ENCODE results near the gene LRMDA.

LRMDA gene

GRCh38 chr10:76436401-76436811 lies 1005.0 kb downstream of the LRMDA start:
- no peak for DNase-seq (ENCODE audit: low read depth in 2 of 2)

GRCh38 chr10:76436981-76437380 lies 1005.6 kb downstream of the LRMDA start:
- no peak for DNase-seq (ENCODE audit: low read depth in 2 of 2)

- DNase-seq (ENCODE audit: low read depth in 2 of 2), result no peak
Observed at GRCh38 chr10:76440426-76440825, 1009.0 kb downstream of the LRMDA start.

GRCh38 chr10:76442113-76442512 lies 1010.7 kb downstream of the LRMDA start:
- DNase-seq (ENCODE audit: low read depth in 2 of 2), result no peak

GRCh38 chr10:76444034-76444800 lies 1012.8 kb downstream of the LRMDA start:
- no peak for DNase-seq (ENCODE audit: low read depth in 2 of 2)

GRCh38 chr10:76447578-76447977 lies 1016.2 kb downstream of the LRMDA start:
- DNase-seq (ENCODE audit: low read depth in 2 of 2), result no peak

GRCh38 chr10:76451911-76452310 lies 1020.5 kb downstream of the LRMDA start:
- DNase-seq (ENCODE audit: low read depth in 2 of 2), result no peak

- DNase-seq (ENCODE audit: low read depth in 2 of 2), result no peak
Observed at GRCh38 chr10:76453332-76453731, 1021.9 kb downstream of the LRMDA start.

GRCh38 chr10:76453997-76454396 lies 1022.6 kb downstream of the LRMDA start:
- DNase-seq (ENCODE audit: low read depth in 2 of 2), result no peak

- no peak for DNase-seq (ENCODE audit: low read depth in 2 of 2)
Observed at GRCh38 chr10:76454506-76455140, 1023.2 kb downstream of the LRMDA start.

GRCh38 chr10:76456197-76456596 lies 1024.8 kb downstream of the LRMDA start:
- no peak for DNase-seq (ENCODE audit: low read depth in 2 of 2)

GRCh38 chr10:76459016-76459730 lies 1027.7 kb downstream of the LRMDA start:
- no peak for DNase-seq (ENCODE audit: low read depth in 2 of 2)

GRCh38 chr10:76461024-76461423 lies 1029.6 kb downstream of the LRMDA start:
- DNase-seq (ENCODE audit: low read depth in 2 of 2), result no peak

GRCh38 chr10:76463111-76463510 lies 1031.7 kb downstream of the LRMDA start:
- no peak for DNase-seq (ENCODE audit: low read depth in 2 of 2)

GRCh38 chr10:76466836-76467503 lies 1035.5 kb downstream of the LRMDA start:
- DNase-seq (ENCODE audit: low read depth in 2 of 2), result no peak

GRCh38 chr10:76469675-76470074 lies 1038.3 kb downstream of the LRMDA start:
- DNase-seq (ENCODE audit: low read depth in 2 of 2), result no peak

GRCh38 chr10:76479103-76479790 lies 1047.8 kb downstream of the LRMDA start:
- DNase-seq (ENCODE audit: low read depth in 2 of 2), result no peak

- no peak for DNase-seq (ENCODE audit: low read depth in 2 of 2)
Observed at GRCh38 chr10:76481178-76481577, 1049.8 kb downstream of the LRMDA start.

GRCh38 chr10:76487582-76487981 lies 1056.2 kb downstream of the LRMDA start:
- no peak for DNase-seq (ENCODE audit: low read depth in 2 of 2)

- no peak for DNase-seq (ENCODE audit: low read depth in 2 of 2)
Observed at GRCh38 chr10:76488602-76489001, 1057.2 kb downstream of the LRMDA start.

GRCh38 chr10:76491216-76491615 lies 1059.8 kb downstream of the LRMDA start:
- no peak for DNase-seq (ENCODE audit: low read depth in 2 of 2)

GRCh38 chr10:76492026-76492425 lies 1060.6 kb downstream of the LRMDA start:
- DNase-seq (ENCODE audit: low read depth in 2 of 2), result no peak
